SK-N-SH treated with all-trans-retinoic acid at 6 μM for 48 hours (cell line): ENCODE measurements around the gene PARD3.

ENCODE experiments used
- ATAC-seq: fragments of 200-7000 bp; cut with Tn5 transposase; 3 replicates; pipeline ENCODE4 v1.9.1; 2020; ENCODE audit warnings: mild to moderate bottlenecking, moderate library complexity
- ARNTL ChIP-seq: fragments of 450-650 bp; formaldehyde crosslinking; IDR thresholded peaks from 2 replicates; pipeline ENCODE4 v1.5.0; 2020; ENCODE audit warnings: low read depth, mild to moderate bottlenecking, moderate library complexity, borderline replicate concordance
- BACH2 ChIP-seq: fragments of 250-450 bp; sonication (Bioruptor Pico); IDR thresholded peaks from 2 replicates; pipeline ENCODE4 v1.9.0; 2021; ENCODE audit warnings: mild to moderate bottlenecking, borderline replicate concordance
- CSDC2 ChIP-seq: fragments of 250-450 bp; sonication (Bioruptor Pico); IDR thresholded peaks from 2 replicates; pipeline ENCODE4 v1.5.0; 2020; ENCODE audit warnings: mild to moderate bottlenecking, moderate library complexity
- ESRRG ChIP-seq: fragments of 250-450 bp; sonication (Bioruptor Pico); IDR thresholded peaks from 2 replicates; pipeline ENCODE4 v1.6.1; 2021; ENCODE audit warnings: mild to moderate bottlenecking
- GLIS3 ChIP-seq: fragments of 250-450 bp; sonication (Bioruptor Pico); IDR thresholded peaks from 2 replicates; pipeline ENCODE4 v1.5.0; 2020; ENCODE audit warnings: mild to moderate bottlenecking, moderate library complexity
- ISL1 ChIP-seq: fragments of 250-450 bp; sonication (Bioruptor Pico); IDR thresholded peaks from 2 replicates; pipeline ENCODE4 v2.1.2; 2022; ENCODE audit warnings: mild to moderate bottlenecking, moderate library complexity
- OSR1 ChIP-seq: fragments of 250-450 bp; sonication (Bioruptor Pico); IDR thresholded peaks from 2 replicates; pipeline ENCODE4 v1.8.0; 2022; ENCODE audit warnings: moderate library complexity, mild to moderate bottlenecking, inconsistent platforms
- PPARA ChIP-seq: fragments of 250-450 bp; sonication (Bioruptor Pico); IDR thresholded peaks from 2 replicates; pipeline ENCODE4 v1.5.0; 2020; ENCODE audit warnings: mild to moderate bottlenecking, borderline replicate concordance
- SNAI2 ChIP-seq: fragments of 250-450 bp; sonication (Bioruptor Pico); IDR thresholded peaks from 2 replicates; pipeline ENCODE4 v1.5.0; 2020; ENCODE audit warnings: mild to moderate bottlenecking, moderate library complexity
- TCF4 ChIP-seq: fragments of 250-450 bp; sonication (Bioruptor Pico); IDR thresholded peaks from 2 replicates; pipeline ENCODE4 v1.8.0; 2021; ENCODE audit warnings: mild to moderate bottlenecking, moderate library complexity, borderline replicate concordance
- TOX ChIP-seq: fragments of 250-450 bp; sonication (Bioruptor Pico); IDR thresholded peaks from 2 replicates; pipeline ENCODE4 v1.8.0; 2021; ENCODE audit warnings: mild to moderate bottlenecking, moderate library complexity, borderline replicate concordance
- ZC3H10 ChIP-seq: fragments of 250-450 bp; sonication (Bioruptor Pico); IDR thresholded peaks from 2 replicates; pipeline ENCODE4 v1.5.1; 2021; ENCODE audit warnings: mild to moderate bottlenecking, moderate library complexity
- ZFP3 ChIP-seq: fragments of 250-450 bp; sonication (Bioruptor Pico); IDR thresholded peaks from 2 replicates; pipeline ENCODE4 v1.5.0; 2020; ENCODE audit warnings: mild to moderate bottlenecking, moderate library complexity
- ZFP30 ChIP-seq: fragments of 450-650 bp; formaldehyde crosslinking; IDR thresholded peaks from 2 replicates; pipeline ENCODE4 v1.5.0; 2022; ENCODE audit warnings: mild to moderate bottlenecking, moderate library complexity
- ZNF565 ChIP-seq: fragments of 450-650 bp; formaldehyde crosslinking; conservative IDR thresholded peaks from 2 replicates; pipeline ENCODE4 v1.5.0; 2020; ENCODE audit warnings: low read depth, mild to moderate bottlenecking, moderate library complexity
- ZNF70 ChIP-seq: fragments of 450-650 bp; formaldehyde crosslinking; IDR thresholded peaks from 2 replicates; pipeline ENCODE4 v1.5.0; 2020; ENCODE audit warnings: mild to moderate bottlenecking, moderate library complexity
- ZNF8 ChIP-seq: fragments of 450-650 bp; formaldehyde crosslinking; IDR thresholded peaks from 2 replicates; pipeline ENCODE4 v1.5.0; 2020; ENCODE audit warnings: mild to moderate bottlenecking, moderate library complexity
- TF ChIP-seq, protein P1 (sequence below): fragments of 250-450 bp; sonication (Bioruptor Pico); IDR thresholded peaks from 2 replicates; pipeline ENCODE4 v1.5.1; 2021; ENCODE audit warnings: mild to moderate bottlenecking, moderate library complexity
- TF ChIP-seq, protein P2 (sequence below): fragments of 250-450 bp; sonication (Bioruptor Pico); IDR thresholded peaks from 2 replicates; pipeline ENCODE4 v1.5.1; 2020; ENCODE audit warnings: low read depth, mild to moderate bottlenecking, moderate library complexity
- TF ChIP-seq, protein P3 (sequence below): fragments of 250-450 bp; sonication (Bioruptor Pico); IDR thresholded peaks from 2 replicates; pipeline ENCODE4 v1.8.0; 2021; ENCODE audit warnings: low read depth, mild to moderate bottlenecking, moderate library complexity, borderline replicate concordance
- TF ChIP-seq, protein P4 (sequence below): fragments of 250-450 bp; sonication (Bioruptor Pico); IDR thresholded peaks from 2 replicates; pipeline ENCODE4 v1.5.0; 2020; ENCODE audit warnings: mild to moderate bottlenecking, moderate library complexity
- TF ChIP-seq, protein P5 (sequence below): fragments of 250-450 bp; sonication (Bioruptor Pico); IDR thresholded peaks from 2 replicates; pipeline ENCODE4 v1.8.0; 2020; ENCODE audit warnings: mild to moderate bottlenecking, moderate library complexity, borderline replicate concordance

Gene PARD3

DNA sequence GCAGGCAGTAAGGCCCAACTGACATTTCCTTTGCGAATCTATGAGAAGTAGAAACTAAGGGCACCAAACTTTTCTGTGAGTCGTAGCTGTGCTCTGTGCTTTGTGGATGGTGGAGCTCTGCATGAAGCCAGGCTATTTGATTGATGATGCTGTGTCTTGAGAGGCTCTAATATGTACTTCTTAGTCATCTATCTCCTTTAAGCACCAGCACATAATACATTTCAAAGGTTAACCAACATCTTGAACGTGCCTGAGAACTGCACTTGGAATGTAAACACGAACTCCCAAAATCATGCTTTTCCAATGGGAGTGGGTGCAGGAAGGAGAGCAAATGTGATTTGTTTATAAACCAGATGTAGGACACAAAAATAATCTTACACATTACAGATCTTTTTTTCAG is 411.6 kb downstream of the PARD3 start:
- no peak for TF ChIP-seq OSR1 (CRISPR knock-in tag)
- peak; percentile 47 for TF ChIP-seq ISL1 (CRISPR knock-in tag)

DNA sequence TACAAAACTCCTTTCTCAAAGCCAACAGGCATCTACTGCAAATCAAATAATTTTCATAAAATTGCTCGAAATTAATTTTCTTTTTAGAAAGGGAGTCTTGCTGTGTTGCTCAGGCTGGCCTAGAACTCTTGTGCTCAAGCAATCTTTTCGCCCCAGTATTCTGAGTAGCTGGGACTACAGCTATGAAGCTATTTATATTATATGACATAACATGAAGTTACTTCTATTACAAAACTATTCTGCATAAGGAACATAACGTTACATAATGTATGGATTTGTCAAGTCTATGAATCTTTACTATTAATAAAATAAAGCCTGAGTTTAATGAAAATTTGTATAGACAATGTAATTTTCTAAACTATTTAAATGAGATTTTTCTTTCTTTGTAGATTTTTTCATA is 415.0 kb downstream of the PARD3 start:
- no peak for ATAC-seq
- TF ChIP-seq ARNTL (CRISPR knock-in tag), result no peak
- no peak for TF ChIP-seq ZFP30 (CRISPR knock-in tag)
- TF ChIP-seq, protein P1, sequence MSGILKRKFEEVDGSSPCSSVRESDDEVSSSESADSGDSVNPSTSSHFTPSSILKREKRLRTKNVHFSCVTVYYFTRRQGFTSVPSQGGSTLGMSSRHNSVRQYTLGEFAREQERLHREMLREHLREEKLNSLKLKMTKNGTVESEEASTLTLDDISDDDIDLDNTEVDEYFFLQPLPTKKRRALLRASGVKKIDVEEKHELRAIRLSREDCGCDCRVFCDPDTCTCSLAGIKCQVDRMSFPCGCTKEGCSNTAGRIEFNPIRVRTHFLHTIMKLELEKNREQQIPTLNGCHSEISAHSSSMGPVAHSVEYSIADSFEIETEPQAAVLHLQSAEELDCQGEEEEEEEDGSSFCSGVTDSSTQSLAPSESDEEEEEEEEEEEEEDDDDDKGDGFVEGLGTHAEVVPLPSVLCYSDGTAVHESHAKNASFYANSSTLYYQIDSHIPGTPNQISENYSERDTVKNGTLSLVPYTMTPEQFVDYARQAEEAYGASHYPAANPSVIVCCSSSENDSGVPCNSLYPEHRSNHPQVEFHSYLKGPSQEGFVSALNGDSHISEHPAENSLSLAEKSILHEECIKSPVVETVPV (CRISPR knock-in tag), result no peak
- TF ChIP-seq, protein P2, sequence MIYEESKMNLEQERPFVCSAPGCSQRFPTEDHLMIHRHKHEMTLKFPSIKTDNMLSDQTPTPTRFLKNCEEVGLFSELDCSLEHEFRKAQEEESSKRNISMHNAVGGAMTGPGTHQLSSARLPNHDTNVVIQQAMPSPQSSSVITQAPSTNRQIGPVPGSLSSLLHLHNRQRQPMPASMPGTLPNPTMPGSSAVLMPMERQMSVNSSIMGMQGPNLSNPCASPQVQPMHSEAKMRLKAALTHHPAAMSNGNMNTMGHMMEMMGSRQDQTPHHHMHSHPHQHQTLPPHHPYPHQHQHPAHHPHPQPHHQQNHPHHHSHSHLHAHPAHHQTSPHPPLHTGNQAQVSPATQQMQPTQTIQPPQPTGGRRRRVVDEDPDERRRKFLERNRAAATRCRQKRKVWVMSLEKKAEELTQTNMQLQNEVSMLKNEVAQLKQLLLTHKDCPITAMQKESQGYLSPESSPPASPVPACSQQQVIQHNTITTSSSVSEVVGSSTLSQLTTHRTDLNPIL (CRISPR knock-in tag), result no peak
- TF ChIP-seq, protein P3, sequence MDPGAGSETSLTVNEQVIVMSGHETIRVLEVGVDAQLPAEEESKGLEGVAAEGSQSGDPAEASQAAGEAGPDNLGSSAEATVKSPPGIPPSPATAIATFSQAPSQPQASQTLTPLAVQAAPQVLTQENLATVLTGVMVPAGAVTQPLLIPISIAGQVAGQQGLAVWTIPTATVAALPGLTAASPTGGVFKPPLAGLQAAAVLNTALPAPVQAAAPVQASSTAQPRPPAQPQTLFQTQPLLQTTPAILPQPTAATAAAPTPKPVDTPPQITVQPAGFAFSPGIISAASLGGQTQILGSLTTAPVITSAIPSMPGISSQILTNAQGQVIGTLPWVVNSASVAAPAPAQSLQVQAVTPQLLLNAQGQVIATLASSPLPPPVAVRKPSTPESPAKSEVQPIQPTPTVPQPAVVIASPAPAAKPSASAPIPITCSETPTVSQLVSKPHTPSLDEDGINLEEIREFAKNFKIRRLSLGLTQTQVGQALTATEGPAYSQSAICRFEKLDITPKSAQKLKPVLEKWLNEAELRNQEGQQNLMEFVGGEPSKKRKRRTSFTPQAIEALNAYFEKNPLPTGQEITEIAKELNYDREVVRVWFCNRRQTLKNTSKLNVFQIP (CRISPR knock-in tag), result no peak
- TF ChIP-seq ZC3H10 (CRISPR knock-in tag), result no peak
- no peak for TF ChIP-seq ZFP3 (CRISPR knock-in tag)
- no peak for TF ChIP-seq ZNF8
- TF ChIP-seq ZNF70, result no peak
- TF ChIP-seq, protein P4, sequence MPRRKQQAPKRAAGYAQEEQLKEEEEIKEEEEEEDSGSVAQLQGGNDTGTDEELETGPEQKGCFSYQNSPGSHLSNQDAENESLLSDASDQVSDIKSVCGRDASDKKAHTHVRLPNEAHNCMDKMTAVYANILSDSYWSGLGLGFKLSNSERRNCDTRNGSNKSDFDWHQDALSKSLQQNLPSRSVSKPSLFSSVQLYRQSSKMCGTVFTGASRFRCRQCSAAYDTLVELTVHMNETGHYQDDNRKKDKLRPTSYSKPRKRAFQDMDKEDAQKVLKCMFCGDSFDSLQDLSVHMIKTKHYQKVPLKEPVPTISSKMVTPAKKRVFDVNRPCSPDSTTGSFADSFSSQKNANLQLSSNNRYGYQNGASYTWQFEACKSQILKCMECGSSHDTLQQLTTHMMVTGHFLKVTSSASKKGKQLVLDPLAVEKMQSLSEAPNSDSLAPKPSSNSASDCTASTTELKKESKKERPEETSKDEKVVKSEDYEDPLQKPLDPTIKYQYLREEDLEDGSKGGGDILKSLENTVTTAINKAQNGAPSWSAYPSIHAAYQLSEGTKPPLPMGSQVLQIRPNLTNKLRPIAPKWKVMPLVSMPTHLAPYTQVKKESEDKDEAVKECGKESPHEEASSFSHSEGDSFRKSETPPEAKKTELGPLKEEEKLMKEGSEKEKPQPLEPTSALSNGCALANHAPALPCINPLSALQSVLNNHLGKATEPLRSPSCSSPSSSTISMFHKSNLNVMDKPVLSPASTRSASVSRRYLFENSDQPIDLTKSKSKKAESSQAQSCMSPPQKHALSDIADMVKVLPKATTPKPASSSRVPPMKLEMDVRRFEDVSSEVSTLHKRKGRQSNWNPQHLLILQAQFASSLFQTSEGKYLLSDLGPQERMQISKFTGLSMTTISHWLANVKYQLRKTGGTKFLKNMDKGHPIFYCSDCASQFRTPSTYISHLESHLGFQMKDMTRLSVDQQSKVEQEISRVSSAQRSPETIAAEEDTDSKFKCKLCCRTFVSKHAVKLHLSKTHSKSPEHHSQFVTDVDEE (CRISPR knock-in tag), result no peak

More for the DNA sequence above, 411.6 kb downstream of the PARD3 start:
- peak; percentile 65 for ATAC-seq

DNA sequence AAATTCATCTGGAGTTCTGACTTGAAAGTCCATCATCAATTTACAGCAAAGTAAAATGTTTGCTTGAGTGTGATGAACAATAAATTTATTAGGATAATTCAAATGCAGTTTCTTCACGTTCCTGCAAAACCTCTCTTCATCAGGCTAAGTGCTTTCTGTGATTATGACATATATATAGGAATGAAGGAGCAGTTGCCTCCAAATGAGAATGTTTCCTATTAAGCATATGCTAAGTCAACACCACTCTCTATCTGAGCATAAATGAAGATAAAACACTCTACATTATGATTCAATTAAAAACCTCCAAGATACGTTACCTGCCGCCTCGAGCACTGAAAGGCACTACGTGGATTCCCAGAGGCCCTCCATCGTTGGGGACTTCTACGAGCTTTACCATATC is 416.1 kb downstream of the PARD3 start:
- ATAC-seq, result no peak
- TF ChIP-seq ZFP3 (CRISPR knock-in tag) (no peak), ZNF565 (no peak), TOX (CRISPR knock-in tag) (no peak), TCF4 (CRISPR knock-in tag) (no peak), ZC3H10 (CRISPR knock-in tag) (no peak), PPARA (CRISPR knock-in tag) (no peak), ZNF70 (no peak), CSDC2 (CRISPR knock-in tag) (no peak), ARNTL (CRISPR knock-in tag) (no peak), BACH2 (CRISPR knock-in tag) (no peak), ISL1 (CRISPR knock-in tag) (no peak), GLIS3 (CRISPR knock-in tag) (no peak), SNAI2 (no peak), ESRRG (CRISPR knock-in tag) (no peak), OSR1 (CRISPR knock-in tag) (no peak), ZFP30 (CRISPR knock-in tag) (no peak)
- TF ChIP-seq, protein P2 (CRISPR knock-in tag), result no peak
- TF ChIP-seq, protein P1 (CRISPR knock-in tag), result no peak
- TF ChIP-seq, protein P3 (CRISPR knock-in tag), result no peak
- TF ChIP-seq, protein P5, sequence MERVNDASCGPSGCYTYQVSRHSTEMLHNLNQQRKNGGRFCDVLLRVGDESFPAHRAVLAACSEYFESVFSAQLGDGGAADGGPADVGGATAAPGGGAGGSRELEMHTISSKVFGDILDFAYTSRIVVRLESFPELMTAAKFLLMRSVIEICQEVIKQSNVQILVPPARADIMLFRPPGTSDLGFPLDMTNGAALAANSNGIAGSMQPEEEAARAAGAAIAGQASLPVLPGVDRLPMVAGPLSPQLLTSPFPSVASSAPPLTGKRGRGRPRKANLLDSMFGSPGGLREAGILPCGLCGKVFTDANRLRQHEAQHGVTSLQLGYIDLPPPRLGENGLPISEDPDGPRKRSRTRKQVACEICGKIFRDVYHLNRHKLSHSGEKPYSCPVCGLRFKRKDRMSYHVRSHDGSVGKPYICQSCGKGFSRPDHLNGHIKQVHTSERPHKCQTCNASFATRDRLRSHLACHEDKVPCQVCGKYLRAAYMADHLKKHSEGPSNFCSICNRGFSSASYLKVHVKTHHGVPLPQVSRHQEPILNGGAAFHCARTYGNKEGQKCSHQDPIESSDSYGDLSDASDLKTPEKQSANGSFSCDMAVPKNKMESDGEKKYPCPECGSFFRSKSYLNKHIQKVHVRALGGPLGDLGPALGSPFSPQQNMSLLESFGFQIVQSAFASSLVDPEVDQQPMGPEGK (CRISPR knock-in tag), result no peak
